AG09309 (cell line): ENCODE results near the gene RASAL1.

Source experiments
- DNase-seq: peaks from one replicate; pipeline ENCODE4 v3.0.0-alpha.2; 2010; ENCODE audit warnings: low read depth
- H3K4me3 ChIP-seq: 2 replicates; pipeline ENCODE4 v1.5.1; 2011; ENCODE audit warnings: mild to moderate bottlenecking, low read depth, low read length, moderate library complexity; ENCODE audit not compliant: control insufficient read depth
- TF ChIP-seq, protein P1 (sequence below): IDR thresholded peaks from 2 replicates; pipeline ENCODE4 v1.5.1; 2011; ENCODE audit warnings: mild to moderate bottlenecking, low read depth, low read length, inconsistent platforms; ENCODE audit not compliant: insufficient read depth, control insufficient read depth; ENCODE audit errors: missing control alignments

The RASAL1 gene

DNA sequence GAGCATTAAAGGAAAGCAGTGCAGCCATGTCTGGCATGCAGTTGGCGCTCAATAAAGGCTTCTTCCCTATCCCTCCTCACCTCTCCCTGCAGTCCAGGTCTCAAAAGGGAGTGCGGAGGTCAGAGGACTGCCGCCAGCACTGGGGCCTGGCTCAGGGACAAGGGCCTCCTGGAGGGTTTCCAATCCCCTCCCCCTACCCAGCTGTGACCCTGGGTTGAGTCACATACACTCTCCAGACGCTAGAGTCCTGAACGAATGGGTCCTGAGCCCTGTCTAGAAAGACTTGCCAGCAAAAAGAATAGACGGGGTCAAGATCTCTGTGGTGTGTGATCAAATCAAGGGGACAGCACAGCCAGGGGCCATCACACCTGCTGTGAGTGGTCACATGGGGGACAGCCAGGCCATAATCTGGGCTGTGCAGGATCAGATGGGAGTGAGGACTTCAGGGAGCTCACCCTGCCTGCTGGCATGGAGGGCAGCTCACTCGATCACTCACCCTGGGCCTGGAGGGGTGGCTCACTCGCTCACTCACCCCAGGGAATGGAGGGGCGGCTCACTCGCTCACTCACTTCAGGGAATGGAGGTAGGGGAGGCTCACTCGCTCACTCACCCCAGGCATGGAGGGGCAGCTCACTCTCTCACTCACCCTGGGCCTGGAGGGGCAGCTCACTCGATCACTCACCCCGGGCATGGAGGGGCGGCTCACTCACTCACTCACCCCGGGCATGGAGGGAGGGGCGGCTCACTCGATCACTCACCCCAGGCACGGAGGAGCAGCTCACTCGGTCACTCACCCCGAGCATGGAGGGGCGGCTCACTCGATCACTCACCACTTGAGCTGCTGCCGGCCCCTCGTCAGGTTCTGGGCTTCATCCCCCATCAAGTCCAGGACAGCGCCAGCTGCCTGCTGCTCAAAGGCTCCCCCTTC, 26.8 kb upstream of the RASAL1 start:
- no peak overlapping the region for H3K4me3 ChIP-seq
- no peak for DNase-seq
- TF ChIP-seq, protein P1, sequence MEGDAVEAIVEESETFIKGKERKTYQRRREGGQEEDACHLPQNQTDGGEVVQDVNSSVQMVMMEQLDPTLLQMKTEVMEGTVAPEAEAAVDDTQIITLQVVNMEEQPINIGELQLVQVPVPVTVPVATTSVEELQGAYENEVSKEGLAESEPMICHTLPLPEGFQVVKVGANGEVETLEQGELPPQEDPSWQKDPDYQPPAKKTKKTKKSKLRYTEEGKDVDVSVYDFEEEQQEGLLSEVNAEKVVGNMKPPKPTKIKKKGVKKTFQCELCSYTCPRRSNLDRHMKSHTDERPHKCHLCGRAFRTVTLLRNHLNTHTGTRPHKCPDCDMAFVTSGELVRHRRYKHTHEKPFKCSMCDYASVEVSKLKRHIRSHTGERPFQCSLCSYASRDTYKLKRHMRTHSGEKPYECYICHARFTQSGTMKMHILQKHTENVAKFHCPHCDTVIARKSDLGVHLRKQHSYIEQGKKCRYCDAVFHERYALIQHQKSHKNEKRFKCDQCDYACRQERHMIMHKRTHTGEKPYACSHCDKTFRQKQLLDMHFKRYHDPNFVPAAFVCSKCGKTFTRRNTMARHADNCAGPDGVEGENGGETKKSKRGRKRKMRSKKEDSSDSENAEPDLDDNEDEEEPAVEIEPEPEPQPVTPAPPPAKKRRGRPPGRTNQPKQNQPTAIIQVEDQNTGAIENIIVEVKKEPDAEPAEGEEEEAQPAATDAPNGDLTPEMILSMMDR = no peak

DNA sequence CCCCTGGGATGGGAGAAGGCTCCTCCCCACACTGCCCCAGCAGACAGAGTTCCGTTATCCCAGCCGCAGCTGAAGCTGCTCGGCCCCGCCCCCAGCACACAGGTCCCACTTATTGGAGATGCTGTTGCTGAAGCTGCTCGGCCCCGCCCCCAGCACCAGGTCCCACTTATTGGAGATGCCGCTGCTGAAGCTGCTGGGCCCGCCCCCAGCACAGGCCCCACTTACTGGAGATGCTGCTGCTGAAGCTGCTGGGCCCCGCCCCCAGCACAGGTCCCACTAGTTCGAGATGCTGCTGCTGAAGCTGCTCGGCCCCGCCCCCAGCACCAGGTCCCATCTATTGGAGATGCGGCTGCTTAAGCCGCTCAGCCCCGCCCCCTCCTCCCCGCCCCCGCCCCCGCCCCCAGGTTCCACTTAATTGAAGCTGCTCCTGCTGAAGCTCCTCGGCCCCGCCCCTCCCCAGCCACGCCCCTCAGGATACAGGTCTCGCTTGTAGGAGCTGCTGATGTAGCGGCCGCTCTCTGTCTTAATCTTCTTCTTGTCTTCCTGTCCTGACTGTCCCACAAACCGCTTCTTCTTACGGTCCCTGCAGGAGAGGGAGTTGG, 26.0 kb upstream of the RASAL1 start:
- TF ChIP-seq, protein P1 = no peak
- no peak overlapping the region for H3K4me3 ChIP-seq
- DNase-seq = no peak

DNA sequence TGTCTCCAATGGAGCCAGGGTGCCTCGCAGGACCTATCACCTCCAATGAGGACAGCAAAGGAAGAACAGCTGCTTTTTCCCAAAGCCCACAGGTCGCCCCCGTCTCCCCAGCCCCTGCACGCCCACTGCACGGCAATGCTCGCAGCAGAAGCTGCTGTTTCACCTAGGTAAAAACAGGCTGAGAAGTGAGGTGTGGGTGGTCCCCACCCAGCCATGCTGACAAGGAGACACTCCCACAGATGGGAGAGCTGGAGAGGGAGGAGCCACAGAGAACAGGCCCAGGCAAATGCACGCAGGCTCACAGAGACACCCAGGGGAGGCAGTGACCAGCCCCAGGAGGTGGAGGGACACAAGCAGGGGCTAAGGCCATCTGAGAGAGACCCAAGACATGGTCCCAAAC, 24.4 kb upstream of the RASAL1 start:
- no peak overlapping the region for H3K4me3 ChIP-seq

GRCh38 chr12:113158439-113159203, 23.1 kb upstream of the RASAL1 start:
- TF ChIP-seq, protein P1 = no peak
- no peak for DNase-seq
- H3K4me3 ChIP-seq = no peak overlapping the region

More for the DNA sequence above, 24.4 kb upstream of the RASAL1 start:
- no peak for DNase-seq
- TF ChIP-seq, protein P1 = no peak

GRCh38 chr12:113157218-113157859, 21.8 kb upstream of the RASAL1 start:
- TF ChIP-seq, protein P1 = no peak
- no peak for DNase-seq
- H3K4me3 ChIP-seq = no peak overlapping the region

GRCh38 chr12:113155646-113156045, 20.1 kb upstream of the RASAL1 start:
- no peak for DNase-seq
- TF ChIP-seq, protein P1 = no peak
- H3K4me3 ChIP-seq = no peak overlapping the region
